Measurements from ENCODE around the gene RABGGTA.

DNA sequence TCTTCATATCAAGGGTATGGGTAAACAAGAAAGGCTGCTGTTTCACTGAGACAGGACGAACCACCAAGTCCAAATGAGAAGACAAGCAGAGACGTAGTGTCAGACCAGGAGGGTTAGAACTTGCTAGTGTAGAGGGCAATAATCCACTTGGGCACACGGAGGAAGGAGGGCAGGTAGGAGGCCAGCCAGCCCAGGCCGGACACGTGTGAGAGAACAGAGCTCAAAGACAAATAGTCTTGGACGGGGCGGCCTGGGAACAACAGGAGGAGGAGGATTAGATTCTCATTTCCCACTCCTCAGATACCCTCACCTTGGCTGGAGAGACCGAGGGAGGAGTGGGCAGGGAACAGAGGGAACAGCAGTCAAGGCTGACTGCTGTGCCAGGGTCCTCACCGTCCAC is 19.3 kb upstream of the RABGGTA start:
- TF ChIP-seq, protein P1, sequence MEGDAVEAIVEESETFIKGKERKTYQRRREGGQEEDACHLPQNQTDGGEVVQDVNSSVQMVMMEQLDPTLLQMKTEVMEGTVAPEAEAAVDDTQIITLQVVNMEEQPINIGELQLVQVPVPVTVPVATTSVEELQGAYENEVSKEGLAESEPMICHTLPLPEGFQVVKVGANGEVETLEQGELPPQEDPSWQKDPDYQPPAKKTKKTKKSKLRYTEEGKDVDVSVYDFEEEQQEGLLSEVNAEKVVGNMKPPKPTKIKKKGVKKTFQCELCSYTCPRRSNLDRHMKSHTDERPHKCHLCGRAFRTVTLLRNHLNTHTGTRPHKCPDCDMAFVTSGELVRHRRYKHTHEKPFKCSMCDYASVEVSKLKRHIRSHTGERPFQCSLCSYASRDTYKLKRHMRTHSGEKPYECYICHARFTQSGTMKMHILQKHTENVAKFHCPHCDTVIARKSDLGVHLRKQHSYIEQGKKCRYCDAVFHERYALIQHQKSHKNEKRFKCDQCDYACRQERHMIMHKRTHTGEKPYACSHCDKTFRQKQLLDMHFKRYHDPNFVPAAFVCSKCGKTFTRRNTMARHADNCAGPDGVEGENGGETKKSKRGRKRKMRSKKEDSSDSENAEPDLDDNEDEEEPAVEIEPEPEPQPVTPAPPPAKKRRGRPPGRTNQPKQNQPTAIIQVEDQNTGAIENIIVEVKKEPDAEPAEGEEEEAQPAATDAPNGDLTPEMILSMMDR (IDR thresholded peaks at IDR 0.05) = no peak
- TF ChIP-seq KDM5A (IDR thresholded peaks at IDR 0.05) (no peak), HOXA7 (CRISPR knock-in tag; IDR thresholded peaks at IDR 0.05) (no peak), ZFP36 (IDR thresholded peaks at IDR 0.05; ENCODE audit: borderline replicate concordance, partially characterized antibody) (no peak), CHD2 (IDR thresholded peaks at IDR 0.05; ENCODE audit: low read length, partially characterized antibody) (no peak), JUNB (IDR thresholded peaks at IDR 0.05) (no peak), POLR2A (IDR thresholded peaks at IDR 0.05; ENCODE audit: low read length) (no peak), GATA3 (IDR thresholded peaks at IDR 0.05; ENCODE audit: borderline replicate concordance) (no peak), EHF (CRISPR knock-in tag; IDR thresholded peaks at IDR 0.05) (no peak), BHLHE40 (IDR thresholded peaks at IDR 0.05; ENCODE audit: low read depth, low read length) (no peak), SMC3 (IDR thresholded peaks at IDR 0.05) (no peak), NR3C1 (IDR thresholded peaks at IDR 0.05) (no peak)
